HG02763 (cell line): ENCODE results near the gene PRODH2.
"Not testable (repeated sequence)": the region's sequence is repeated elsewhere in the genome, so short reads cannot be mapped to it uniquely, and the experiment has no call there.

Experiments used
- ATAC-seq: cut with Tn5 transposase; IDR thresholded peaks from one replicate; pipeline ENCODE4 v1.9.1; 2021; ENCODE audit warnings: mild to moderate bottlenecking, moderate library complexity; ENCODE audit not compliant: unreplicated experiment

Gene PRODH2

GRCh38 chr19:35797663-35798062 is 15.0 kb downstream of the PRODH2 start:
- ATAC-seq, result no peak

- ATAC-seq, result no peak
Measured at GRCh38 chr19:35796645-35797542, 15.8 kb downstream of the PRODH2 start.

GRCh38 chr19:35795564-35795963 is 17.1 kb downstream of the PRODH2 start:
- not testable (repeated sequence) for ATAC-seq

- no peak for ATAC-seq
Measured at GRCh38 chr19:35793381-35794165, 19.1 kb downstream of the PRODH2 start.

- no peak for ATAC-seq
Measured at GRCh38 chr19:35792888-35793287, 19.8 kb downstream of the PRODH2 start.

- ATAC-seq, result no peak
Measured at GRCh38 chr19:35792312-35792711, 20.3 kb downstream of the PRODH2 start.

GRCh38 chr19:35791814-35792279 is 20.8 kb downstream of the PRODH2 start:
- ATAC-seq, result no peak

- ATAC-seq, result no peak
Measured at GRCh38 chr19:35790981-35791813, 21.4 kb downstream of the PRODH2 start.

- no peak for ATAC-seq
Measured at GRCh38 chr19:35789978-35790944, 22.4 kb downstream of the PRODH2 start.

- ATAC-seq, result no peak
Measured at GRCh38 chr19:35789195-35789977, 23.3 kb downstream of the PRODH2 start.

- no peak for ATAC-seq
Measured at GRCh38 chr19:35788205-35788960, 24.3 kb downstream of the PRODH2 start.

- ATAC-seq, result no peak
Measured at GRCh38 chr19:35787227-35787799, 25.3 kb downstream of the PRODH2 start.

GRCh38 chr19:35786299-35787160 is 26.1 kb downstream of the PRODH2 start:
- no peak for ATAC-seq

GRCh38 chr19:35785339-35785627 is 27.4 kb downstream of the PRODH2 start:
- ATAC-seq, result no peak

GRCh38 chr19:35784503-35785338 is 27.9 kb downstream of the PRODH2 start:
- ATAC-seq, result no peak
